HL-60 (cell line): ENCODE results near the gene PCDHGC4.

Experiments used
- POLR2AphosphoS5 ChIP-seq: IDR thresholded peaks from 2 replicates; pipeline ENCODE4 v1.6.1; 2012; ENCODE audit warnings: low read depth
- SPI1 ChIP-seq: IDR thresholded peaks from 2 replicates; pipeline ENCODE4 v1.6.1; 2012; ENCODE audit warnings: low read depth, mild to moderate bottlenecking, borderline replicate concordance
- TF ChIP-seq, protein P1 (sequence below): IDR thresholded peaks from one replicate; pipeline ENCODE4 v1.5.1; 2011; ENCODE audit warnings: low read length, control low read depth, inconsistent platforms; ENCODE audit not compliant: insufficient read depth
- TF ChIP-seq, protein P2 (sequence below): IDR thresholded peaks from 2 replicates; pipeline ENCODE4 v1.6.1; 2012; ENCODE audit warnings: low read depth; ENCODE audit not compliant: insufficient replicate concordance

DNA sequence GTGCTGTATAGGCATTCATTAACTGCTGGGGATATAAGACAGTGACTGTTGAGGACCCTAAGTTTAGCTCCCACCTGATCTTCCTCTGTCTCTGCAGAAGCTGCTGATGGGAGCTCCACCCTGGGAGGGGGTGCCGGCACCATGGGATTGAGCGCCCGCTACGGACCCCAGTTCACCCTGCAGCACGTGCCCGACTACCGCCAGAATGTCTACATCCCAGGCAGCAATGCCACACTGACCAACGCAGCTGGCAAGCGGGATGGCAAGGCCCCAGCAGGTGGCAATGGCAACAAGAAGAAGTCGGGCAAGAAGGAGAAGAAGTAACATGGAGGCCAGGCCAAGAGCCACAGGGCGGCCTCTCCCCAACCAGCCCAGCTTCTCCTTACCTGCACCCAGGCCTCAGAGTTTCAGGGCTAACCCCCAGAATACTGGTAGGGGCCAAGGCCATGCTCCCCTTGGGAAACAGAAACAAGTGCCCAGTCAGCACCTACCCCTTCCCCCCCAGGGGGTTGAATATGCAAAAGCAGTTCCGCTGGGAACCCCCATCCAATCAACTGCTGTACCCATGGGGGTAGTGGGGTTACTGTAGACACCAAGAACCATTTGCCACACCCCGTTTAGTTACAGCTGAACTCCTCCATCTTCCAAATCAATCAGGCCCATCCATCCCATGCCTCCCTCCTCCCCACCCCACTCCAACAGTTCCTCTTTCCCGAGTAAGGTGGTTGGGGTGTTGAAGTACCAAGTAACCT is 26.2 kb downstream of the PCDHGC4 start:
- TF ChIP-seq, protein P1, sequence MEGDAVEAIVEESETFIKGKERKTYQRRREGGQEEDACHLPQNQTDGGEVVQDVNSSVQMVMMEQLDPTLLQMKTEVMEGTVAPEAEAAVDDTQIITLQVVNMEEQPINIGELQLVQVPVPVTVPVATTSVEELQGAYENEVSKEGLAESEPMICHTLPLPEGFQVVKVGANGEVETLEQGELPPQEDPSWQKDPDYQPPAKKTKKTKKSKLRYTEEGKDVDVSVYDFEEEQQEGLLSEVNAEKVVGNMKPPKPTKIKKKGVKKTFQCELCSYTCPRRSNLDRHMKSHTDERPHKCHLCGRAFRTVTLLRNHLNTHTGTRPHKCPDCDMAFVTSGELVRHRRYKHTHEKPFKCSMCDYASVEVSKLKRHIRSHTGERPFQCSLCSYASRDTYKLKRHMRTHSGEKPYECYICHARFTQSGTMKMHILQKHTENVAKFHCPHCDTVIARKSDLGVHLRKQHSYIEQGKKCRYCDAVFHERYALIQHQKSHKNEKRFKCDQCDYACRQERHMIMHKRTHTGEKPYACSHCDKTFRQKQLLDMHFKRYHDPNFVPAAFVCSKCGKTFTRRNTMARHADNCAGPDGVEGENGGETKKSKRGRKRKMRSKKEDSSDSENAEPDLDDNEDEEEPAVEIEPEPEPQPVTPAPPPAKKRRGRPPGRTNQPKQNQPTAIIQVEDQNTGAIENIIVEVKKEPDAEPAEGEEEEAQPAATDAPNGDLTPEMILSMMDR = no peak
- TF ChIP-seq SPI1 (peak; percentile 41; the same call in 1 of the 2 replicates), POLR2AphosphoS5 (no peak)
- TF ChIP-seq, protein P2, sequence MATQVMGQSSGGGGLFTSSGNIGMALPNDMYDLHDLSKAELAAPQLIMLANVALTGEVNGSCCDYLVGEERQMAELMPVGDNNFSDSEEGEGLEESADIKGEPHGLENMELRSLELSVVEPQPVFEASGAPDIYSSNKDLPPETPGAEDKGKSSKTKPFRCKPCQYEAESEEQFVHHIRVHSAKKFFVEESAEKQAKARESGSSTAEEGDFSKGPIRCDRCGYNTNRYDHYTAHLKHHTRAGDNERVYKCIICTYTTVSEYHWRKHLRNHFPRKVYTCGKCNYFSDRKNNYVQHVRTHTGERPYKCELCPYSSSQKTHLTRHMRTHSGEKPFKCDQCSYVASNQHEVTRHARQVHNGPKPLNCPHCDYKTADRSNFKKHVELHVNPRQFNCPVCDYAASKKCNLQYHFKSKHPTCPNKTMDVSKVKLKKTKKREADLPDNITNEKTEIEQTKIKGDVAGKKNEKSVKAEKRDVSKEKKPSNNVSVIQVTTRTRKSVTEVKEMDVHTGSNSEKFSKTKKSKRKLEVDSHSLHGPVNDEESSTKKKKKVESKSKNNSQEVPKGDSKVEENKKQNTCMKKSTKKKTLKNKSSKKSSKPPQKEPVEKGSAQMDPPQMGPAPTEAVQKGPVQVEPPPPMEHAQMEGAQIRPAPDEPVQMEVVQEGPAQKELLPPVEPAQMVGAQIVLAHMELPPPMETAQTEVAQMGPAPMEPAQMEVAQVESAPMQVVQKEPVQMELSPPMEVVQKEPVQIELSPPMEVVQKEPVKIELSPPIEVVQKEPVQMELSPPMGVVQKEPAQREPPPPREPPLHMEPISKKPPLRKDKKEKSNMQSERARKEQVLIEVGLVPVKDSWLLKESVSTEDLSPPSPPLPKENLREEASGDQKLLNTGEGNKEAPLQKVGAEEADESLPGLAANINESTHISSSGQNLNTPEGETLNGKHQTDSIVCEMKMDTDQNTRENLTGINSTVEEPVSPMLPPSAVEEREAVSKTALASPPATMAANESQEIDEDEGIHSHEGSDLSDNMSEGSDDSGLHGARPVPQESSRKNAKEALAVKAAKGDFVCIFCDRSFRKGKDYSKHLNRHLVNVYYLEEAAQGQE = no peak
